SK-N-SH treated with all-trans-retinoic acid at 6 μM for 48 hours (cell line): Measurements from ENCODE around the gene ATP6V0C.
A peak's percentile ranks its signal among the peaks of the same experiment; 100 is the strongest.

Experiments
- ATAC-seq: fragments of 200-7000 bp; cut with Tn5 transposase; 3 replicates; pipeline ENCODE4 v1.9.1; 2020; ENCODE audit warnings: mild to moderate bottlenecking, moderate library complexity
- ARNTL ChIP-seq: fragments of 450-650 bp; formaldehyde crosslinking; IDR thresholded peaks from 2 replicates; pipeline ENCODE4 v1.5.0; 2020; ENCODE audit warnings: low read depth, mild to moderate bottlenecking, moderate library complexity, borderline replicate concordance
- BACH2 ChIP-seq: fragments of 250-450 bp; sonication (Bioruptor Pico); IDR thresholded peaks from 2 replicates; pipeline ENCODE4 v1.9.0; 2021; ENCODE audit warnings: mild to moderate bottlenecking, borderline replicate concordance
- CREB5 ChIP-seq: fragments of 250-450 bp; sonication (Bioruptor Pico); IDR thresholded peaks from 2 replicates; pipeline ENCODE4 v1.5.1; 2020; ENCODE audit warnings: low read depth, mild to moderate bottlenecking, moderate library complexity
- CSDC2 ChIP-seq: fragments of 250-450 bp; sonication (Bioruptor Pico); IDR thresholded peaks from 2 replicates; pipeline ENCODE4 v1.5.0; 2020; ENCODE audit warnings: mild to moderate bottlenecking, moderate library complexity
- ISL1 ChIP-seq: fragments of 250-450 bp; sonication (Bioruptor Pico); IDR thresholded peaks from 2 replicates; pipeline ENCODE4 v2.1.2; 2022; ENCODE audit warnings: mild to moderate bottlenecking, moderate library complexity
- OSR1 ChIP-seq: fragments of 250-450 bp; sonication (Bioruptor Pico); IDR thresholded peaks from 2 replicates; pipeline ENCODE4 v1.8.0; 2022; ENCODE audit warnings: moderate library complexity, mild to moderate bottlenecking, inconsistent platforms
- PATZ1 ChIP-seq: fragments of 250-450 bp; sonication (Bioruptor Pico); IDR thresholded peaks from 2 replicates; pipeline ENCODE4 v1.8.0; 2020; ENCODE audit warnings: mild to moderate bottlenecking, moderate library complexity, borderline replicate concordance
- POU6F1 ChIP-seq: fragments of 250-450 bp; sonication (Bioruptor Pico); IDR thresholded peaks from 2 replicates; pipeline ENCODE4 v1.8.0; 2021; ENCODE audit warnings: low read depth, mild to moderate bottlenecking, moderate library complexity, borderline replicate concordance
- RARB ChIP-seq: fragments of 250-450 bp; sonication (Bioruptor Pico); IDR thresholded peaks from 2 replicates; pipeline ENCODE4 v1.8.0; 2021; ENCODE audit warnings: mild to moderate bottlenecking, moderate library complexity
- SNAI2 ChIP-seq: fragments of 250-450 bp; sonication (Bioruptor Pico); IDR thresholded peaks from 2 replicates; pipeline ENCODE4 v1.5.0; 2020; ENCODE audit warnings: mild to moderate bottlenecking, moderate library complexity
- TCF4 ChIP-seq: fragments of 250-450 bp; sonication (Bioruptor Pico); IDR thresholded peaks from 2 replicates; pipeline ENCODE4 v1.8.0; 2021; ENCODE audit warnings: mild to moderate bottlenecking, moderate library complexity, borderline replicate concordance
- TOX ChIP-seq: fragments of 250-450 bp; sonication (Bioruptor Pico); IDR thresholded peaks from 2 replicates; pipeline ENCODE4 v1.8.0; 2021; ENCODE audit warnings: mild to moderate bottlenecking, moderate library complexity, borderline replicate concordance
- TSHZ2 ChIP-seq: fragments of 250-450 bp; sonication (Bioruptor Pico); IDR thresholded peaks from 2 replicates; pipeline ENCODE4 v1.5.0; 2020; ENCODE audit warnings: mild to moderate bottlenecking, moderate library complexity
- ZC3H10 ChIP-seq: fragments of 250-450 bp; sonication (Bioruptor Pico); IDR thresholded peaks from 2 replicates; pipeline ENCODE4 v1.5.1; 2021; ENCODE audit warnings: mild to moderate bottlenecking, moderate library complexity
- ZFP3 ChIP-seq: fragments of 250-450 bp; sonication (Bioruptor Pico); IDR thresholded peaks from 2 replicates; pipeline ENCODE4 v1.5.0; 2020; ENCODE audit warnings: mild to moderate bottlenecking, moderate library complexity
- ZFP30 ChIP-seq: fragments of 450-650 bp; formaldehyde crosslinking; IDR thresholded peaks from 2 replicates; pipeline ENCODE4 v1.5.0; 2022; ENCODE audit warnings: mild to moderate bottlenecking, moderate library complexity
- ZNF565 ChIP-seq: fragments of 450-650 bp; formaldehyde crosslinking; conservative IDR thresholded peaks from 2 replicates; pipeline ENCODE4 v1.5.0; 2020; ENCODE audit warnings: low read depth, mild to moderate bottlenecking, moderate library complexity
- ZNF8 ChIP-seq: fragments of 450-650 bp; formaldehyde crosslinking; IDR thresholded peaks from 2 replicates; pipeline ENCODE4 v1.5.0; 2020; ENCODE audit warnings: mild to moderate bottlenecking, moderate library complexity

The ATP6V0C gene

GRCh38 chr16:2468725-2469398, 44.9 kb upstream of the ATP6V0C start:
- no peak for TF ChIP-seq ZC3H10
- no peak for TF ChIP-seq ZNF565 (CRISPR knock-in tag)
- TF ChIP-seq POU6F1 (CRISPR knock-in tag), result no peak
- peak; percentile 28; the same call in 1 of the 2 replicates for TF ChIP-seq TSHZ2 (CRISPR knock-in tag)
- 0 out of 2 replicates have a peak, but pooled peaks have one; percentile 12 for TF ChIP-seq ZNF8 (CRISPR knock-in tag)
- no peak for TF ChIP-seq ZFP3 (CRISPR knock-in tag)
- no peak for TF ChIP-seq TCF4 (CRISPR knock-in tag)
- no peak for TF ChIP-seq CREB5 (CRISPR knock-in tag)
- TF ChIP-seq, all 23 proteins: peak for 2
- ATAC-seq, result peak; percentile 17

- TF ChIP-seq ZFP3 (CRISPR knock-in tag) (no peak), ISL1 (no peak), TOX (no peak), RARB (no peak), ARNTL (CRISPR knock-in tag) (no peak), ZFP30 (CRISPR knock-in tag) (no peak), POU6F1 (CRISPR knock-in tag) (no peak), CSDC2 (CRISPR knock-in tag) (no peak), CREB5 (CRISPR knock-in tag) (no peak), PATZ1 (CRISPR knock-in tag) (no peak), OSR1 (CRISPR knock-in tag) (no peak), TCF4 (CRISPR knock-in tag) (no peak), ZNF8 (CRISPR knock-in tag) (no peak)
- ATAC-seq, result no peak
Observed at GRCh38 chr16:2469399-2470233, 44.1 kb upstream of the ATP6V0C start.

- ATAC-seq, result no peak
Observed at GRCh38 chr16:2470234-2470601, 43.5 kb upstream of the ATP6V0C start.

More at GRCh38 chr16:2470234-2470601, 43.5 kb upstream of the ATP6V0C start:
- TF ChIP-seq SNAI2 (CRISPR knock-in tag), result no peak
- no peak for TF ChIP-seq BACH2 (CRISPR knock-in tag)
- no peak for TF ChIP-seq TOX
- TF ChIP-seq TSHZ2 (CRISPR knock-in tag), result no peak
- no peak for TF ChIP-seq ZNF8 (CRISPR knock-in tag)
- TF ChIP-seq TCF4 (CRISPR knock-in tag), result no peak
